HG03354 (cell line): ENCODE results near the gene UBE2O.

Experiments used
- ATAC-seq: cut with Tn5 transposase; IDR thresholded peaks from one replicate; pipeline ENCODE4 v1.9.1; 2021; ENCODE audit warnings: mild to moderate bottlenecking; ENCODE audit not compliant: unreplicated experiment, poor library complexity, severe bottlenecking

The UBE2O gene

DNA sequence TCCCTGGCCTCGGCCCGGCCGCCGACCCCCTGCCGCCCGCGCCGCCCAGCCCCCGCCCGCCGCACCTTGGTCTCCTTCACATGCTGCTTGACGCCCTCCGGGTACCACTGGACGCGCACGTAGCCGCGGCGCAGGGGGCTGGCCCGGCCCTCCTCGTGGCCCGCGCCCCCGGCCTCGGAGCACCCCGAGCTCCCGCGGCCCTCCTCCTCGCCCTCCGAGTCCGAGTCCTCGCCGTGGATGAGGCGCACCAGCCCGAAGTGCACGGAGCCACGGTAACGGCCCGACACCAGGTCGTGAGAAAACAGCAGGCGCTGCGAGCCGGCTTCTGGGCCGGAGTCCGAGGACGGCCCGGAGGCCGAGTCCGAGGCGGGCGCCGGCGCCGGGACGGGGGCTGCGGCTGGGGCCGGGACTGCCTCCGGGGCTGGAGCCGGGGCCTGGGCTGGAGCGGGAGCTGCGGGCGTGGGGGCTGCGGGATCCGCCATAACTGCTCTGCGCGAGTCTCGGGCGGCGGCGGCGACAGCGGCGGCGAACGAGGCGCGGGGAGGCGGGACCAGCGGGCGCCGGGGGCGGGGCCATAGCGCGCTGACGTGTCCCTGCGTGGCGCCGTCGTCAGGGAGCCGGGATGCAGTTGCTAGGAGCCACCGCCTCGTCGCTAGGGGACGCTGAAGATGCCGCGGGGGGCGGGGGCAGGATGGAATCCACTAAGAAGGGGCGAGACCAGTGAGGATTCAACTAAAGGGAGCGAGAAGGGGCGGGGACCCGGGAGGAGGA lies at the start of gene UBE2O:
Gene UBE2O, minus strand, starts transcription at position 493 of the 771 bp plus-strand sequence. Its CDS starts 11 bp downstream, at position 482.
- peak; percentile 96 for ATAC-seq

DNA sequence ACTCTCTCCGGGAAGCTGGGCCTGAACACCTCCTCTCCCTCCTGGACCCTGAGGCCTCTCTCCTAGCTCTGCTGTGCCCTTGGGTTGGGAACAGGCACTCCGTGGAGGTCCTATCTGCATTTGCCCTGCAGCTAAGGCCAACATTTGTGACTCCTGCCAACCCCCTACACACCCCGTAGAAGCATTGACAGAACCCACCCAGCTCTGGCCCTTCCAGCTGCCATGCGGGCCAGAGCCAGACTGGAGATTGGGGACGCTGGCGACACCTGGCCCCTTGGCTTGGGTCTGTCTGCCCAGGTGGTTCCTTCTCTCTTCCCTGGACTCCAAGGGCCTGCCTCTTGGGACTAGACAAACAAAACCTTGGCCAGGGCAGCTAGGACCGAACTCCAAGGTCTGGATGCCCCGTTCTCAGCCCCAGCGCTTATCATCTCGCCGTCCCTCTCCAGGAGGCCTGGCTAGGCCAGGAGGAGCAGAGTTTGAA lies 48.9 kb upstream of the UBE2O start:
- no peak for ATAC-seq

- ATAC-seq, result peak; percentile 71
Measured at GRCh38 chr17:76501018-76501826, 48.3 kb upstream of the UBE2O start, which contains the start of gene RHBDF2. RHBDF2 (minus strand) TSS chr17:76501423; CDS start chr17:76481524, 19,899 bp downstream.

DNA sequence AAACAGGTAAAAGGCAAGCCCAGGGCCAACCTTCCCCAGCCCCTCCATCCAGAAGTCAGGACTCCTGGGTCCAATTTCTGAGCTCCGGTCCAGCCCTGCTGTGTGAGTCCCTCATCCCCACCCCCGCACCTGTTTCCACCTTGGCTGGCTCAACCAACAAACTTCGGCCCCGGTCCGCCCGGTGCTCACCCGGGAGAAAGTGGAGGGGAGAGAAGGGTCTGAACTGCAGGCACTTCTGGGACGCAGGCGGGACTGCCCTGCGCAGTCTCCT lies 47.7 kb upstream of the UBE2O start:
- ATAC-seq, result no peak

DNA sequence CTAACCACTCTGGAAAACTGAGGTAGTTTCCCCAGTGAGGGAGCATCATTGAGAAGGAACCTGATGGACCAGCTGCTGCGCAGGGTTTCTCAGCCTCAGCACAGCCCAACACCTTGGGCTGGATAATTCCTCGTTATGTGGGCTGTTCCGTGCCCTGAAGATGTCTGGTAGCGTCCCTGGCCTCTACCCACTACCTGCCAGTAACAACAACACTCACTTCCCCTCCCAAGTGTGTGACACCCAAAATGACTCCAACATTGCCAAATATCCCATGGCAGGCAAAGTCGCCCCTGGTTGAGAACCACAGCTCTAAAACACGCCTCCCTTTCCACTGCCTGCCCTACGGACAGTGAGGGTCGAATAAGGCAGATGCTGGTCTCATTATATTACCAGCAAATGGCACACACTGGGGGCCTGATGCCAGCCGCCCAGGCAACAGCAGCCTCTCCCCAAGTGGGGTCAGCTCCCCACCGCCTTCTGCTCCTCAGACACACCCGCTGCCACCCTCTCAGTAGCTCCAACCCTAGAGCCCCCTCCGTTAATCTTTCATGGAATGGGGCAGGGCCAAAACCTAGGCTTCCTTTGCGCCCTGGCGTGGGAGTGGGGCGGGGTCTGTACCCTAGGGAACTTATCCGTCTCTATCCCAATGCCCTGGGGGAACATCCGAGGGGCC lies 47.3 kb upstream of the UBE2O start:
- no peak for ATAC-seq

- ATAC-seq, result no peak
Measured at GRCh38 chr17:76499267-76499667, 46.3 kb upstream of the UBE2O start.

DNA sequence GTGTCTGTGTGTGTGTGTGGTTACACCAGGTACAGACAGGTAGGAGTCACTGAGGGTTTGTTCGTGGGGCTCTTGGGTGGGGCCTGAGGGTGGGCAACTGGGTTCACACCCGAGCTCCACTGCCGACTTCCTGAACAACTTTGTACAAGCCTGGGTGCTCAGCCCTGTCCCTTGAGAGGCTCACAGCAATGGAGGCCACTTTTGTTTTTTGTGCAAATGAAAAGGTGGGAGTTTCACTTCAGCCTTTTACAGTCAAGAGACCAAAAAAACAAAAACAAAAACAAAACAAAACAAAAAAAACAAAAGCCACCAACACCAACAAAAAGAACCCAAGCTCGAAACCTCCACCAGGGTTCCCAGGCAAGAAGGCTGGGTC lies 45.9 kb upstream of the UBE2O start:
- ATAC-seq, result no peak

- no peak for ATAC-seq
Measured at GRCh38 chr17:76497979-76498875, 45.3 kb upstream of the UBE2O start.

DNA sequence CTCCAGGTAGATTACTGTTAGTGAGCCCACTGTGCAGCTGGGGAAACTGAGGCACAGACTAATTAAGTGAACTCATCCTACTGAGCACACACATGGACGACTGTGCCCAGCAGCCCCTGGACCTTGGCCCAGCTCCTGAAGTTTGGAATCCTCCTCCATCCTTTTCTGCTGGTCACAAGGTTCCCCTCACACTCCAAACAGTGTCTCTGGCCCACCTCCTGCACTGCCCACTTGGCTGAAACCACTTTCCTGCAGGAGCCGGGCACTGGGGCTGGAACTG lies 44.7 kb upstream of the UBE2O start:
- ATAC-seq, result no peak

DNA sequence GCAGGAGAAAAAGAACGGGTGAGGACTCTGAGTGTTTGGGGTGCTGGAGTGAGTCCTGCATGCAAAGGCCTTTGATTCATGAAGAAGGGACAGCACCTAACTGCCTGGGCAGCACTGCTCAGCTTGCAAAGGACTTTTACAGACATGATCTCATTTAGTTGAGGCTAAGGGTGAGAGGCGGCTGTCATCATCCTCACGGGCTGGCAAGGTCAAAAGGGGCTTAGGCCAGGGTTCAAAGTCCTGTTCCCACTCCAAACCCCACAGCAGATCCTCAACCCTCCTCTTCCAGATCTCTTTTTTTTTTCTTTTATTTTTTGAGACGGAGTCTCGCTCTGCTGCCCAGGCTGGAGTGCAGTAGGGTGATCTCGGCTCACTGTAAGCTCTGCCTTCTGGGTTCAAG lies 43.5 kb upstream of the UBE2O start:
- no peak for ATAC-seq

GRCh38 chr17:76495663-76496400 lies 42.9 kb upstream of the UBE2O start:
- ATAC-seq, result no peak

DNA sequence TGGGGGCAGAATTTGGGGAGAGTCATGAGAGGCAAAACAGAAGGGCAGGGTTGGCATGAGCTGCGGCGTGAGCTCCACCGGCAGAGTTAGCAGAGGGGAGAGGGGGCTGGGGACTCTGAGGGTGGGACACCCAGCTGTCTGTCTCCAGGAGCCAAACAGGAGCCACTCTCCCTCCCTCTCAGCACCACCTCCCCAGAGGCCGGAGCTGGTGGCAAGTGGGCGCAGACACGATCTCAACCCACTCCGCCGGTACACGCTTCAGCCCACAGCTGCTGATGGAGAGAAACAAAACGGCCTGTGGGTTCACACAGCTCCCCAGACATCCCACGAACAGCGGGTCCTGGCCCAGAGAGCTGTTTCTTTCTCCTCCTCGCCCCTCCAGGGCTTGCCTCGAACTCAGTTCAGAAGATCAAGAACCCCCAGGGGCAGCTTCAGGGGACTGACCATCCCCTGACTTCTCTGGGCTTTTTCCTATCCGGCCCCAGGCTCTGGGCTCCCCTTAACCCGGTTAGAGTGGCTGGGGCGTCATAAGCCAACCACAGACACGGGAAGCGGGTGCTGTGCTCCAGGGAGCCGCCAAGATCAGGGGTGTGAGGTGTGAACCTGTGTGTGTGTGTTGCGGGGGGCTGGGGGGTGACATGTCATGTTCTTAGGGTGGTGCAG lies 40.7 kb upstream of the UBE2O start:
- no peak for ATAC-seq

GRCh38 chr17:76492989-76493501 lies 40.1 kb upstream of the UBE2O start:
- ATAC-seq, result peak; percentile 47

- peak; percentile 43 for ATAC-seq
Measured at GRCh38 chr17:76492123-76492988, 39.4 kb upstream of the UBE2O start.

GRCh38 chr17:76491271-76492122 lies 38.5 kb upstream of the UBE2O start:
- ATAC-seq, result peak; percentile 28

GRCh38 chr17:76490112-76490710 lies 37.3 kb upstream of the UBE2O start:
- no peak for ATAC-seq
